OCI-LY3 (cell line): ENCODE data around the gene MUC13.

ENCODE experiments used
- H2AFZ ChIP-seq: fragments of 200-600, 300-600 bp; shearing (Covaris generic); 2 replicates; pipeline ENCODE4 v1.6.0; 2014; ENCODE audit warnings: antibody characterized with exemption, low read depth, low read length
- H3K27ac ChIP-seq: fragments of 200-600, 300-600 bp; sonication (generic); 2 replicates; pipeline ENCODE4 v1.5.1; 2014; ENCODE audit warnings: mild to moderate bottlenecking, low read length, moderate library complexity, mixed read lengths
- H3K27me3 ChIP-seq: fragments of 200-600, 300-600 bp; sonication (generic); 2 replicates; pipeline ENCODE4 v1.6.1; 2014; ENCODE audit warnings: low read depth, low read length, mixed read lengths
- H3K36me3 ChIP-seq: fragments of 200-600, 300-600 bp; sonication (generic); replicated peaks from 2 replicates; pipeline ENCODE3; 2014; ENCODE audit warnings: low read depth, low read length, mixed read lengths
- H3K4me1 ChIP-seq: fragments of 300-600, 200-600 bp; sonication (generic); 2 replicates; pipeline ENCODE4 v1.6.1; 2014; ENCODE audit warnings: low read length, mixed read lengths
- H3K4me2 ChIP-seq: fragments of 200-600, 300-600 bp; sonication (generic); 2 replicates; pipeline ENCODE4 v1.6.1; 2014; ENCODE audit warnings: low read length, mixed read lengths
- H3K4me3 ChIP-seq: fragments of 300-600, 200-600 bp; sonication (generic); 2 replicates; pipeline ENCODE4 v1.5.1; 2014; ENCODE audit warnings: antibody characterized with exemption, mild to moderate bottlenecking, low read length, moderate library complexity
- H3K79me2 ChIP-seq: fragments of 300-600, 200-600 bp; shearing (Covaris generic); 2 replicates; pipeline ENCODE4 v1.6.1; 2014; ENCODE audit warnings: mild to moderate bottlenecking, low read length, mixed read lengths
- H3K9ac ChIP-seq: fragments of 300-600, 200-600 bp; shearing (Covaris generic); 2 replicates; pipeline ENCODE4 v1.6.0; 2014; ENCODE audit warnings: mild to moderate bottlenecking, low read length, moderate library complexity
- H3K9me3 ChIP-seq: fragments of 200-600, 300-600 bp; shearing (Covaris generic); 2 replicates; pipeline ENCODE4 v1.6.1; 2014; ENCODE audit warnings: low read length, mixed read lengths; ENCODE audit not compliant: insufficient read depth
- H4K20me1 ChIP-seq: fragments of 200-600, 300-600 bp; sonication (generic); 2 replicates; pipeline ENCODE4 v1.6.1; 2016; ENCODE audit warnings: low read length, mixed read lengths; ENCODE audit not compliant: insufficient read depth
- EZH2phosphoT487 ChIP-seq: fragments of 200-600 bp; shearing (Covaris generic); IDR thresholded peaks from 2 replicates; pipeline ENCODE4 v1.6.1; 2018; ENCODE audit warnings: antibody characterized with exemption, mixed run types, low read depth
- TF ChIP-seq, protein P1 (sequence below): fragments of 200-600, 300-600 bp; sonication (generic); IDR thresholded peaks from 2 replicates; pipeline ENCODE4 v1.5.1; 2014; ENCODE audit warnings: antibody characterized with exemption, low read length, low read depth

Gene MUC13

DNA sequence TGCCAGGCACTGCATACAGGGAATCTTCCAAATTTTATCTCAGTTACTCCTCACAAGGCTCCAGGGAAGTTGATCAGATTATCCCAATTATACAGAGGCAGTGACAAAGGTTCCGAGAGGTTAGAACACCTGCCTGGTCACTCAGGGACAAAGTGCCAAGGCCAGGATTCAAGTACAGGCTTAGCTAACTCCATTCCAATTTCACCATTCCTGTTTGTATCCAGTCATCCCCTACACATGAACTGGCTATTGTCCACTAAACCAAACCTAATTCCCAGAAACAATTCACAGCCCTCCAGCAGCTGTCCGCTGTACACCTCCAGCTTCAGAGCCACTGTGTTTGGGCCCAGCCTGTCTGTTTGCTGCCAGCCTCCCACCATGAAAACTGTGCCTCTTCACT lies 16.0 kb downstream of the MUC13 start:
- H3K9me3 ChIP-seq, result no peaks in the 10 kb centered on the region
- H3K79me2 ChIP-seq, result no peaks in the 10 kb centered on the region
- no peak overlapping the region for H3K27ac ChIP-seq
- peaks cover 25% of the 10 kb centered on the region for H3K27me3 ChIP-seq
- H3K9ac ChIP-seq, result no peak overlapping the region
- TF ChIP-seq, protein P1, sequence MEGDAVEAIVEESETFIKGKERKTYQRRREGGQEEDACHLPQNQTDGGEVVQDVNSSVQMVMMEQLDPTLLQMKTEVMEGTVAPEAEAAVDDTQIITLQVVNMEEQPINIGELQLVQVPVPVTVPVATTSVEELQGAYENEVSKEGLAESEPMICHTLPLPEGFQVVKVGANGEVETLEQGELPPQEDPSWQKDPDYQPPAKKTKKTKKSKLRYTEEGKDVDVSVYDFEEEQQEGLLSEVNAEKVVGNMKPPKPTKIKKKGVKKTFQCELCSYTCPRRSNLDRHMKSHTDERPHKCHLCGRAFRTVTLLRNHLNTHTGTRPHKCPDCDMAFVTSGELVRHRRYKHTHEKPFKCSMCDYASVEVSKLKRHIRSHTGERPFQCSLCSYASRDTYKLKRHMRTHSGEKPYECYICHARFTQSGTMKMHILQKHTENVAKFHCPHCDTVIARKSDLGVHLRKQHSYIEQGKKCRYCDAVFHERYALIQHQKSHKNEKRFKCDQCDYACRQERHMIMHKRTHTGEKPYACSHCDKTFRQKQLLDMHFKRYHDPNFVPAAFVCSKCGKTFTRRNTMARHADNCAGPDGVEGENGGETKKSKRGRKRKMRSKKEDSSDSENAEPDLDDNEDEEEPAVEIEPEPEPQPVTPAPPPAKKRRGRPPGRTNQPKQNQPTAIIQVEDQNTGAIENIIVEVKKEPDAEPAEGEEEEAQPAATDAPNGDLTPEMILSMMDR, result no peak
- no peak overlapping the region for H2AFZ ChIP-seq
- H4K20me1 ChIP-seq, result no peaks in the 10 kb centered on the region
- H3K4me2 ChIP-seq, result no peak overlapping the region
- no peak overlapping the region for H3K4me3 ChIP-seq
- H3K4me1 ChIP-seq, result peaks cover 3% of the 10 kb centered on the region; the same call in 1 of the 2 replicates
- no peaks in the 10 kb centered on the region for H3K36me3 ChIP-seq

DNA sequence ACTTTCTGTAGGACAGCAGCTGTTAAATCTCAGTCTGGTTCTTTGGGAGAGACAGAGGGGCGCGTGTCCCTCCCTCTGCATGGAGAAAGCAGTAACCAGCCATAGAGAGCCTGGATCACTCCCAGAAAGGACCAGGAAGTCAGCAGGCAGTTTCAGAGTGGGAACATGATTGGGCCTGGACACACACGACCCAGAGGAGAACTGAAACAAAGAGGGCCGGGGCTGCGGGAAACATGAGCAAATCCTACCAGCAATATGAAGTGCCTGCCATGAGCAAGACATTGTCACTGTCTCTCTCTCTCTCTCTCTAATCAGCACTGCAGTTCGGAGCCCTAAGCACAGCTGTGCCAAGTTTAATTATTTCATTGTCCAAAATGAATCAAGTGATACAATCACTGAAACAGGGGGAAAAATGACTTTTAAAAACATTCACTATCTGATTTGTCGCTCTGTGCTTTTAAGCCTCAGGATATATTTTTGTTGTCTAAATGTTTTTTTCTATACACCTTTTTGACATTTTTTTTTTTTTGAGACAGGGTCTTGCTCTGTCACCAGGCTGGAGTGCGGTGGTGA lies 17.6 kb downstream of the MUC13 start:
- Histone ChIP-seq H3K36me3 (no peaks in the 10 kb centered on the region), H3K27me3 (peaks cover 25% of the 10 kb centered on the region), H3K4me2 (no peak overlapping the region), H3K9ac (no peak overlapping the region), H2AFZ (no peak overlapping the region), H3K4me3 (no peak overlapping the region), H4K20me1 (no peaks in the 10 kb centered on the region), H3K79me2 (no peaks in the 10 kb centered on the region), H3K27ac (no peak overlapping the region), H3K4me1 (peaks cover 3% of the 10 kb centered on the region; the same call in 1 of the 2 replicates), H3K9me3 (no peaks in the 10 kb centered on the region)
- TF ChIP-seq, protein P1, result no peak
- TF ChIP-seq EZH2phosphoT487, result no peak

GRCh38 chr3:124915254-124915653 lies 19.3 kb downstream of the MUC13 start:
- Histone ChIP-seq H3K4me2 (no peak overlapping the region), H3K4me3 (no peak overlapping the region), H4K20me1 (no peaks in the 10 kb centered on the region), H2AFZ (no peak overlapping the region), H3K36me3 (no peaks in the 10 kb centered on the region), H3K27ac (no peak overlapping the region), H3K4me1 (peaks cover 3% of the 10 kb centered on the region; the same call in 1 of the 2 replicates), H3K27me3 (peaks cover 27% of the 10 kb centered on the region), H3K79me2 (no peaks in the 10 kb centered on the region), H3K9me3 (no peaks in the 10 kb centered on the region), H3K9ac (no peak overlapping the region)
- TF ChIP-seq EZH2phosphoT487, result no peak
- TF ChIP-seq, protein P1, result no peak

DNA sequence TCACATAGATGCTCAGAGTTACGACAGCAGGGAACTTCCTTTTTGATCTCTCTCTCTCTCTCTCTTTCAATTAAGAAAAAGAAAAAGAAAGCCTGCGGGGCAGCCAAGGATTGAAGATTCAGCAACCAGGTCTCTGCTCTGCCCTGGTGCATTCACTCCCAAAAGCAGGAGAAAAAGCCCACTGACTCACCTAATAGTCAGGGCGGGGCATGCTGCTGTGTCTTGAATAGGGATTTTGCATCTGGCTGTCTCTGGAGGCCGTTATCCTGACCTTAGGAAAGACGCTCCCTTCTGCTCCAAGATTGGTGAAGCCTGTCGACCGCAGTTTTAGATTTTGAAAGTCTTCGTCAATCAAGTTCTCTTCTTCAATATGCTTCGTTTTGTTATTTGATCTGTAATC lies 26.6 kb downstream of the MUC13 start:
- Histone ChIP-seq H3K27ac (no peak overlapping the region), H2AFZ (no peak overlapping the region), H3K4me2 (no peak overlapping the region), H3K9ac (no peak overlapping the region), H4K20me1 (no peaks in the 10 kb centered on the region), H3K79me2 (no peaks in the 10 kb centered on the region), H3K36me3 (no peaks in the 10 kb centered on the region), H3K4me3 (no peak overlapping the region), H3K27me3 (peaks cover 23% of the 10 kb centered on the region), H3K9me3 (no peaks in the 10 kb centered on the region), H3K4me1 (no peaks in the 10 kb centered on the region)
- TF ChIP-seq EZH2phosphoT487, result no peak
- TF ChIP-seq, protein P1, result no peak
